ENCODE measurements around the gene C20orf141.
"Not testable (repeated sequence)": the region's sequence is repeated elsewhere in the genome, so short reads cannot be mapped to it uniquely, and the experiment has no call there.

Gene C20orf141

GRCh38 chr20:2799688-2800520 is 14.9 kb upstream of the C20orf141 start:
- peak; percentile 80 for DNase-seq

GRCh38 chr20:2800521-2801285 is 14.1 kb upstream of the C20orf141 start, which contains the start of gene CPXM1:
Gene CPXM1 (minus strand): TSS chr20:2800627. CDS start chr20:2800572, 55 bp downstream.
- peak; percentile 90 for DNase-seq

GRCh38 chr20:2801286-2801728 is 13.5 kb upstream of the C20orf141 start:
- peak; percentile 47 for DNase-seq

DNA sequence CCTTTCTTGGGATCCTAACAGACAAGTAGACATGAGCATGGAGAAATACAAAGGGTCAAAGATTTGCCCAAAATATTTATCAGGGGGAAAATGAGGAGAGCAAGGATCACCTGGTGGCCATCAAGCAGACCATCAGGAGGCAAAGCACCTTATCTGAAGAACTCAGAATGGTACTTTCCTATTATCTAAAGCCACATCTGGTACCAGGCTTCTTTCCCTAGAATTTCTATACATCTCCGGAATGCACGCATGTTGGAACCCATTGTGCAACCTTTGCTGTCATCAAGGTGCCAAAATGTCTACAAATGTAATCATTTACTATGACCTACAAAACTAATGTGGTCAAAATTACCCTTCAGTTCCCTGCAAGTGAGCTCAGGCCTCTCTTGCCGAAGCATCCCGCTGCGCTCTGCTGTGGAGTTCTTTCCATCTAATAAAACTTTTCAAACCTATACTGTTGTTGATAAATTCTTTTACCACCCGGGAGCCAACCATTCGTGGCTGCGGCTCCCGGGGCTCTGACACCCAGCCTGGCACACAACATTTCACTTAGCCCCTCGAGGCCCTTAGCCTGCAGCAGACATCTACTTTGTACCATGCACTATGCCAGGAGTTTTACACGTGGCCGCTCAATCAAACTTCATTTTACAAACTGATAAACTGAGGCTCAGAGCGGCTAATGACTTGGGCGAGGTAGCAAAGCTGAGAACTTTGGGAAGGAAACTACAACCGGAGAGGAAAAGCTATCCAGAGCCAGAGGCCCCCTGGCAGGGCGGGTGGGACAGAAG is 10.6 kb upstream of the C20orf141 start:
- no peak for DNase-seq

GRCh38 chr20:2804852-2805688 is 9.7 kb upstream of the C20orf141 start:
- peak; percentile 37 for DNase-seq

DNA sequence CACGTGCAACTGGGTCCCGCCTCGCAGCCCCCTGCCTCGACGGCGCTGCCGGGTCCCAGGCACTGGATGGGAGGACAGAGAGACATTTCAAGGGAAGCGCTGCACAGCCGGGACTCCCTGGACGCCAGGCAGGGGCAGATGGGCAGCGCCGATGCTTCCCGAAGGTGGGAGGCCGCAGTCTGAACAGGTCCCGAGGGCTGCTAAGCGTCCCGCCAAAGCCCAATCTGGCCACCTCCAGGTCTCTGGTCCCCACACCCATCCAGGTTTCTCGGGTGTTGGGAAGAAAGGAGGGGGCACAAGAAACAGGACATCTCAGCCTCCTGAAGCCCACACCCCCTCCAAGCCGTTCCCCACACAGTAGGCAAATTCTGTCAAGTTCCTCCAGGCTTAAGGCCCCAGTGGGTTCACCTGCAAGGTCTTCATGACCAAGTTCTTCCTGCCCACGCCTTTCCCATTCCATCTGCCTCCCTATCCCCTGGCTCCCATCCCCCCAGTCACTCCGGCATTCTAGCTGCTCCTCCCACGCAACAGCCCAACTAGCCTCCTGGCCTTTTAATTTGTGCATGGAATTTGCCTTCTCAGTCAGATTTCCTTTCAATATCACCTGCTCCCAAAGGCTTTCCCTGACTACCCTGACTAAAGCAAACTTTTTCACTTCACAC is 9.0 kb upstream of the C20orf141 start:
- peak; percentile 46 for DNase-seq

GRCh38 chr20:2806351-2806701 is 8.5 kb upstream of the C20orf141 start:
- peak; percentile 22 for DNase-seq

GRCh38 chr20:2807019-2807418 is 7.8 kb upstream of the C20orf141 start:
- DNase-seq, result no peak

GRCh38 chr20:2807929-2808328 is 6.9 kb upstream of the C20orf141 start:
- DNase-seq, result not testable (repeated sequence)

DNA sequence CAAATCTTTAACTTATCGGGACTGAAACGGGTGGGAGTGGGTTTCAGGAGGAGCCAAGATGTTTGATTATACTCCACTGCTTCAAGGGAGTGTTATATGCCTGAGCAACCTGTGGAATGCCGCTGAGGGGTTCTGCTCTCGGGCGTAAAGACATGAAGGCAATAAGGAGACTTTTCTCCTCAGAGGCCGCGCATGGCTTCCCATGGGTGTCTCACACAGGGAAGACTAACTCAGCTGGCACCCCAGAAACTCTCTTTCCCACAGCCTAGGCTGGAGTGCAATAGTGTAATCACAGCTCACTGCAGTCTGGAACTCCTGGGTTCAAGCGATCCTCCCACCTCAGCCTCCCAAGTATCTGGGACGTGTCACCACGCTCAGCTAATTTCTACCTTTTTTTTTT is 5.1 kb upstream of the C20orf141 start:
- no peak for DNase-seq

DNA sequence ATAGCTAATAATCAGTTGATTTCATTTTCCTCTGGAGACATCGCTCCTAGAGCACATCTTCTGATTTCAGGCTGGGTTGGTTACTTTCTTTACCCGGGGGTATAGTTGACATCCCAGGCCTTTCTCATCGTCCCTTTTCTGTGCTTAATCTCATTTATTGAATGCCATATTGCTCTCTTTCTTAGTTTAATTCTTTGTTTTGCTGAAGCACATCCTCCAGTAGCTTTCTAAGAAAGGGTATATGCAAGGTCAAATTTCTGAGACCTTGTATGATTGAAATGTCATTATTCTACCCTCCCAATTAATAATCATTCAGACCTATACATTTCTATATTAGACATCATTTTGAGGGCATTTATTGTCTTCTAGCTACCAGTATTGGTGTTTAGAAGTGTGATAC is 2.6 kb upstream of the C20orf141 start:
- no peak for DNase-seq

DNA sequence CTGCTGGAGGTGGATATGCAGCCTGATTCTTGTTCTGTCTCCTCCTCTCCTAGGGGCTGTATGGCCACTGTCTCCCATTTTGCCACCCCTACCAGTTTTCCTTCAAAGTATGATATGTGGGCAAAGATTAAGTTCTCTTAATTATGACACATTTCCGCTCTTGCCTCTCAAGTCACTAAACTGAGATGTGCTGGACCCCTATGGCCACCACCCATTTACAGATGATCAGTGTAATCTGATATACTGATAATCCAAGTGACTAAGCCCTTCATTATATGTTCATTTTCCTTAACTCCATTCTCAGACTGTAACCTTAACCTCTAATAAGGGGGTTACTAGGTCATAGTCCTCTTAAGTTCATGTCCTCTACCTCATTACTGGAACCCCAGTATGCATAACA is 711 bp upstream of the C20orf141 start:
- no peak for DNase-seq

DNA sequence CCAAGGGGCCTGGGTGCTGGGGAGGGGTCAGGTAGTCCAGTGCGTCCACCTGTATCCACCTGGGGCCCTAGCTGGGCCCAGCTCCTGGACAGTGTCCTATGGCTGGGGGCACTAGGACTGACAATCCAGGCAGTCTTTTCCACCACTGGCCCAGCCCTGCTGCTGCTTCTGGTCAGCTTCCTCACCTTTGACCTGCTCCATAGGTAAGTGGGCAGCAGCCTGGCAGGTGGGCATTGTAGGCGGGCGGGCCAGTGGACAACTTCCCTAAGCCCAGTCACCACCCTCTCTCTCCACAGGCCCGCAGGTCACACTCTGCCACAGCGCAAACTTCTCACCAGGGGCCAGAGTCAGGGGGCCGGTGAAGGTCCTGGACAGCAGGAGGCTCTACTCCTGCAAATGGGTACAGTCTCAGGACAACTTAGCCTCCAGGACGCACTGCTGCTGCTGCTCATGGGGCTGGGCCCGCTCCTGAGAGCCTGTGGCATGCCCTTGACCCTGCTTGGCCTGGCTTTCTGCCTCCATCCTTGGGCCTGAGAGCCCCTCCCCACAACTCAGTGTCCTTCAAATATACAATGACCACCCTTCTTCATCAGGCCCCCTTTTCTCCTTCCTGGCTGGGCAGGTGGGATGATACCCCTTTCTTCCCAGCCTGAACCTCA is 584 bp downstream of the C20orf141 start:
- DNase-seq, result no peak

- no peak for DNase-seq
Measured at GRCh38 chr20:2816030-2816582, 1.3 kb downstream of the C20orf141 start, which contains the start of gene TMEM239. Gene TMEM239 (plus strand): TSS chr20:2816364. CDS start chr20:2816555, 191 bp downstream.

- DNase-seq, result no peak
Measured at GRCh38 chr20:2816583-2817340, 2.0 kb downstream of the C20orf141 start.

DNA sequence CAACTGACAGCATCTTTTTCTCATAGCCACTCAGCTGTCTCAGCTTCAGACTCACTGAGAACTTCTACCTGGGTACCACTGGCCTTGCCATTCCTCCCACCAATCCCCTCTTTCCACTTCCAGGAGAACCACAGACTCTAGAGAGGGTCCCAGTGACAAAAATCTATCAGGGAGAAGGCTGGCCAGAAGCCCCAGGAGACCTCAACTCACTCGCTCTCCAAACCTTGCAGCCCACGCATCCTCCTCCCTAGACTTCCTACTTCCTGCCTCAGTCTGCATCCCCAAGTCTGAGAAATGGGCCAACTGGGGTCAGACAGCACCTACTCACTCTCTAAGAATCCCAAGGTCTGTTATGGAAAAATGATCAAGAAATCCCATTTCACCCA is 2.5 kb downstream of the C20orf141 start:
- DNase-seq, result no peak

DNA sequence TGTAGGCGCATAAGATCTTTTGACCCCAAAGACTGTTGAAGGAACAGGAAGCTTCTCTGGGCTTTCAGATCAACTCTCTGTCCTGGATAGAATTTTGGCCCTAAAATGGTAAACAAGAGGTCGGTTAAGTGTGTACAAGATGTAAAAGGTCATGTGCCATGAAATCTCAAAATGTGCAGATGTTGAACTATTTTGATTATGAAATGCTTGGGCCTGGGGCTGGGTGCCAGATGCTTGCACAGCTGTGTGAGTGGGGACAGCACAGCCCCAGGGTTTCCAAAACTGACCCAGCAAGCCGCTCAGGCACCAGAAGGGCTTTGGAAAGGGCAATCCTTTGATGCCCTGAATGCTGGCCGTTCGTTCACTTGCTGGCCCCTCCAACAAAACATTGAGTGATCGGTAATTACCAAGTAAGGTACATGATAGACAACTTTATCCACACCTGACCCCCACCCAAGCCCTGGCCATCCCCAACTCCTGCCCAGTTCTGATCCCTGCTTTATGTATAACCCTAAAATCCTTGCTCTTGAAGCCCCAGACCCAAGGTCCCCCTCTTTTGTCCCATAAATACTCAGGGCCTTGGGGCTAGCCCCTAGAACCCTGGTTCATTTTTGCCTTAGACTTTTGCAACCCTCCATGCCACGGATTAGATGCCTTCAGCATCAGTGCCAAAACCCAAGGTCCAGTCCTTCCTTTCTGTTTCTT is 3.3 kb downstream of the C20orf141 start:
- DNase-seq, result no peak

DNA sequence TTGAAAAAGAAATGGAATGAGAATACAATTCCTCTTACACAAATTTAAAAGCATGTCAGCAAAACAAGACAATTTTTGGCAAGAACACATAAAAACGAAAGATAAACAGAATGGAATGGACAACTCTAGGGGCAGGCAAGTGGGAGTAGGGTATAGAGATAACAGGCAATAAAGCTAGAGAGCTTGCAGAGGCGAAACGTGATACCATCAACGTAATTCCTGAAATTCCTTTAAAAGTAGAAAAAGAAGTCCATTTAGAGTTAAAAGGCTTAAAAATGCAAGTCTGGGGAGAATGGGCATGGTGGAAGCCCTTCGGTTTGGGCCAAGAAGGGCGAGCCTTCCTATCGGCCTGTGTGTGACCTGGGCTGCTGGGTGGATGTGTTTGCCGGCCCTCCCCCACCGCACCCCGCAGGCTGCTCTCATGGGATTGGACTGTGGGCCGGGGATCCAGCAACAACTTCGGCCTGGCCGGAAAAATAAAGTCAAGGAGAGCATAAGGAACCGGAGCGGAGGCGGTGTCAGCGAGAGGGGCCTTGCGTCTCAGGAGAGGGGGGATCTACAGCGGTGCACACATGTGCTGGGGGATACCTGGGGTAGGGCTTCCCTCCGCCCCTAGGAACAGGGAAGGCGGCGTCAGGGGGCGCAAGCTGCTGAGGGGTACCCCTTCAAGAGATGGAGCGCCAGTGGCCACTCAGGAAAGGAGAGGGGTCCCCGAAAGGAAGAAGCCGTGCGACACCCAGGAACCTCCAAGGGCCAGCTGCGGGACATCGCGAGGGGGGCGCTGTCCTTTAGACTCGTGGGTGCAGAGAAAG is 5.5 kb downstream of the C20orf141 start:
- DNase-seq, result peak; percentile 80
